Activated T-helper 1 cell treated with Interleukin-2 at 50 U/mL for 16 hours (primary cell): Measurements from ENCODE around the gene ZBTB18.
"Not testable (repeated sequence)": the region's sequence is repeated elsewhere in the genome, so short reads cannot be mapped to it uniquely, and the experiment has no call there.

Experiments
- DNase-seq: peaks from one replicate; pipeline ENCODE4 v3.0.0-alpha.2; 2020; ENCODE audit warnings: low read depth

Gene ZBTB18

GRCh38 chr1:244041466-244042120, 9.5 kb upstream of the ZBTB18 start:
- no peak for DNase-seq

GRCh38 chr1:244042293-244042692, 8.8 kb upstream of the ZBTB18 start:
- DNase-seq = no peak

- DNase-seq = no peak
Observed at GRCh38 chr1:244044423-244044822, 6.7 kb upstream of the ZBTB18 start.

- DNase-seq = not testable (repeated sequence)
Observed at GRCh38 chr1:244046254-244046653, 4.8 kb upstream of the ZBTB18 start.

- no peak for DNase-seq
Observed at GRCh38 chr1:244046907-244047611, 4.0 kb upstream of the ZBTB18 start.

- no peak for DNase-seq
Observed at GRCh38 chr1:244047621-244048255, 3.3 kb upstream of the ZBTB18 start.

GRCh38 chr1:244048256-244049161, 2.6 kb upstream of the ZBTB18 start:
- DNase-seq = peak; percentile 98

GRCh38 chr1:244049162-244050013, 1.7 kb upstream of the ZBTB18 start:
- DNase-seq = peak; percentile 32

GRCh38 chr1:244050014-244050834, 859 bp upstream of the ZBTB18 start:
- no peak for DNase-seq

- DNase-seq = no peak
Observed at GRCh38 chr1:244052016-244052727, 1.1 kb downstream of the ZBTB18 start.

- no peak for DNase-seq
Observed at GRCh38 chr1:244052728-244053312, 1.7 kb downstream of the ZBTB18 start.

- no peak for DNase-seq
Observed at GRCh38 chr1:244053831-244054230, 2.7 kb downstream of the ZBTB18 start.

GRCh38 chr1:244054247-244054923, 3.3 kb downstream of the ZBTB18 start:
- no peak for DNase-seq

- no peak for DNase-seq
Observed at GRCh38 chr1:244054924-244055263, 3.8 kb downstream of the ZBTB18 start.

- no peak for DNase-seq
Observed at GRCh38 chr1:244056577-244056976, 5.5 kb downstream of the ZBTB18 start.

GRCh38 chr1:244057474-244058385, 6.6 kb downstream of the ZBTB18 start:
- DNase-seq = no peak

- no peak for DNase-seq
Observed at GRCh38 chr1:244060117-244060516, 9.0 kb downstream of the ZBTB18 start.

- no peak for DNase-seq
Observed at GRCh38 chr1:244060686-244061085, 9.6 kb downstream of the ZBTB18 start.
